ENCODE measurements around the gene PKP3. TPM values are rescaled to one million over a fixed set of nuclear protein-coding genes. Genes with fewer than 3 reads are reported as not detected.

Gene PKP3
- total RNA-seq, 1 experiment from 2014 or later, result 177 TPM

GRCh38 chr11:447923-448731 lies 54.1 kb downstream of the PKP3 start:
- CTCF ChIA-PET, result interaction anchor here (0.6 to 2.8 kb wide), 38 partner anchors 9 to 1125 kb away, joined by 3 to 33 read pairs (median 4); partner anchors contain the start of genes BET1L, IFITM2, PKP3 and RIC8A
- peak; percentile 89 for TF ChIP-seq CTCF (IDR thresholded peaks at IDR 0.05; ENCODE audit: unreplicated experiment)
- Mint-ChIP-seq H3K27me3 (ENCODE audit: insufficient read depth, unreplicated experiment) (no peaks in the 10 kb centered on the region), H3K36me3 (ENCODE audit: insufficient read depth, unreplicated experiment) (peaks cover 26% of the 10 kb centered on the region), H3K4me1 (ENCODE audit: insufficient read depth, unreplicated experiment) (peaks cover 18% of the 10 kb centered on the region), H3K4me3 (ENCODE audit: unreplicated experiment) (peak overlapping the region; percentile 87), H3K9me3 (ENCODE audit: unreplicated experiment) (no peaks in the 10 kb centered on the region), H3K27ac (ENCODE audit: low read depth, unreplicated experiment) (peak overlapping the region; percentile 83)
- POLR2A ChIA-PET, result interaction anchor here (0.6 to 6.0 kb wide), 20 partner anchors 18 to 240 kb away, joined by 3 to 75 read pairs (median 4); partner anchors contain the start of genes BET1L, PKP3, RIC8A and RNH1
- peak; percentile 93 for DNase-seq (ENCODE audit: unreplicated experiment)
- BruUV-seq (replicated peaks), result TSS peak; percentile 57
- intact Hi-C loops (cut with micrococcal nuclease), result loop anchor here (1.0 to 5.0 kb wide), 5 partner anchors 41 to 241 kb away; partner anchors contain the start of genes BET1L, PKP3 and RIC8A

GRCh38 chr11:449889-450808 lies 56.1 kb downstream of the PKP3 start, which contains the start of gene PTDSS2:
Gene PTDSS2, plus strand, starts transcription at chr11:450279. Its CDS starts 177 bp downstream, at chr11:450456.
- H3K27me3 Mint-ChIP-seq (ENCODE audit: insufficient read depth, unreplicated experiment), result no peaks in the 10 kb centered on the region

GRCh38 chr11:450809-451451 lies 56.9 kb downstream of the PKP3 start:
- ChIA-PET CTCF (interaction anchor here (0.5 to 2.4 kb wide), 8 partner anchors 8 to 168 kb away, joined by 3 to 12 read pairs (median 3); no protein-coding TSS in a partner anchor), POLR2A (interaction anchor here (0.6 to 6.0 kb wide), 19 partner anchors 10 to 355 kb away, joined by 3 to 75 read pairs (median 3); partner anchors contain the start of genes BET1L, EPS8L2, PKP3 and RIC8A)
- Mint-ChIP-seq H3K4me1 (ENCODE audit: insufficient read depth, unreplicated experiment) (peaks cover 18% of the 10 kb centered on the region), H3K27ac (ENCODE audit: low read depth, unreplicated experiment) (peak overlapping the region; percentile 89), H3K36me3 (ENCODE audit: insufficient read depth, unreplicated experiment) (peaks cover 48% of the 10 kb centered on the region), H3K4me3 (ENCODE audit: unreplicated experiment) (peak overlapping the region; percentile 87), H3K27me3 (ENCODE audit: insufficient read depth, unreplicated experiment) (no peaks in the 10 kb centered on the region), H3K9me3 (ENCODE audit: unreplicated experiment) (no peaks in the 10 kb centered on the region)
- intact Hi-C loops (cut with micrococcal nuclease), result no loop called here
- BruUV-seq (replicated peaks), result no TSS peak
- peak; percentile 24 for TF ChIP-seq CTCF (IDR thresholded peaks at IDR 0.05; ENCODE audit: unreplicated experiment)
- peak; percentile 66 for DNase-seq (ENCODE audit: unreplicated experiment)

More at GRCh38 chr11:449889-450808, 56.1 kb downstream of the PKP3 start, which contains the start of gene PTDSS2:
- Mint-ChIP-seq H3K27ac (ENCODE audit: low read depth, unreplicated experiment) (peak within 1 kb of the TSS; percentile 89), H3K36me3 (ENCODE audit: insufficient read depth, unreplicated experiment) (peaks cover 46% of the 10 kb centered on the region), H3K4me3 (ENCODE audit: unreplicated experiment) (peak within 1 kb of the TSS; percentile 87), H3K4me1 (ENCODE audit: insufficient read depth, unreplicated experiment) (peaks cover 18% of the 10 kb centered on the region), H3K9me3 (ENCODE audit: unreplicated experiment) (no peaks in the 10 kb centered on the region)
- ChIA-PET CTCF (interaction anchor here (0.5 to 2.8 kb wide), 14 partner anchors 11 to 245 kb away, joined by 3 to 33 read pairs (median 6); partner anchors contain the start of genes BET1L, IFITM2, PSMD13 and SIRT3), POLR2A (interaction anchor here (0.6 to 6.0 kb wide), 18 partner anchors 27 to 356 kb away, joined by 3 to 75 read pairs (median 6); partner anchors contain the start of genes BET1L, EPS8L2, HRAS and PKP3)
- no TSS peak for BruUV-seq (replicated peaks)
- TF ChIP-seq CTCF (IDR thresholded peaks at IDR 0.05; ENCODE audit: unreplicated experiment), result no peak
- intact Hi-C loops (cut with micrococcal nuclease), result loop anchor here (2.0 to 5.0 kb wide), 3 partner anchors 43 to 243 kb away; partner anchors contain the start of genes BET1L and RIC8A
- peak; percentile 91 for DNase-seq (ENCODE audit: unreplicated experiment)
